ENCODE results near the gene FNIP1. TPM values are rescaled to one million over a fixed set of nuclear protein-coding genes. Genes with fewer than 3 reads are reported as not detected.

Gene FNIP1
- total RNA-seq, 6 experiments from 2014 or later = 14.2 to 25.2 (median 20.9) TPM

DNA sequence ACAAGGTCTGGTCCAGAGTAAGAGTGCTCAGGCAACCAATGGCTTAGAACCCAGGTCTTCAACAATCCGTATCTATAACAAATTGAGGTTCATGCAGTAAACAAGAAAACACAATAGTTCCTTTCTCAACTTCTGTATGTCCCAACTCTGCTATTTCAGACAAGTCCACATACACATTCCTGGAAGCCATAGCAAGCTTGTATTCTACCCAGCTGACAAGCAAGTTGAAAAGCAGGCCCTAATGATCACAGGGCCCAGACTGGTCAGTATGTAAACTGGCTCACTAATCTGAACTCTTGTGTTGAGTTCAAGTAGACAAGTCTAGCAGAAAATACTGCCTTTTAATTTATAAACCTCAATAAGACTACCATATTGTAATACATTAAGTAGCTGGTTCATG is 26.9 kb downstream of the FNIP1 start:
- Histone ChIP-seq H3K4me1 (peaks cover 0 to 5% (median 0%) of the 10 kb centered on the region in 4 donors), H3K27ac (no peak overlapping the region), H3K27me3 (no peaks in the 10 kb centered on the region), H3K36me3 (no peaks in the 10 kb centered on the region), H3K4me3 (no peak overlapping the region), H3K9me3 (no peaks in the 10 kb centered on the region)
- TF ChIP-seq POLR2A (IDR thresholded peaks at IDR 0.05) = no peak
- WGBS (ENCODE audit: insufficient coverage, low coverage, low lambda C conversion rate, missing lambda C conversion rate) = 67% methylated on average over 1 of the region's 1 CpG
- DNase-seq (no peak), ATAC-seq (peak in 1 of 4 donors; percentile 30)
- intact Hi-C loops (cut with DNase I) = no loop called here

DNA sequence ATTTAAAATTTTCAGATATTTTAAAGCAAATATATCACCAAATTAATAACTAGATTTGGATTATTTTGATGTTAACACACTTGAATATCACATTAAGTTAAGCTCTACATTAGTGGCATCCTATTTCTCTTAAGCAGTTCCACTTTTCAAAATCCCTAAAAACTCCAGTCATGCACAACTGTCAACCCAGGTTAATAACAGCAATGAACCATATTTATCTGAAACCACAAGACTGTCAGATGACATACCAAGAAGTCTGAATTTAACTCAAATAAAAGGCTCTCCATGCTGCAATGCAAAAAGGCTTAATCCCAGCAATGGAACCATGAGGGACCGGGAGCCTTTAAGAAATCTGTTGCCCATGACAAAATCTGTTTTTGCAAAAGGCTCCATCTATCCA is 27.5 kb downstream of the FNIP1 start:
- H3K36me3 ChIP-seq = no peaks in the 10 kb centered on the region
- no peak overlapping the region for H3K4me3 ChIP-seq
- H3K27ac ChIP-seq = no peak overlapping the region
- WGBS (ENCODE audit: insufficient coverage, low coverage, low lambda C conversion rate, missing lambda C conversion rate) = 67% methylated on average over 1 of the region's 1 CpG
- ATAC-seq = no peak
- no peak for DNase-seq
- H3K27me3 ChIP-seq = no peaks in the 10 kb centered on the region
- no peaks in the 10 kb centered on the region for H3K9me3 ChIP-seq
- TF ChIP-seq, protein P1, sequence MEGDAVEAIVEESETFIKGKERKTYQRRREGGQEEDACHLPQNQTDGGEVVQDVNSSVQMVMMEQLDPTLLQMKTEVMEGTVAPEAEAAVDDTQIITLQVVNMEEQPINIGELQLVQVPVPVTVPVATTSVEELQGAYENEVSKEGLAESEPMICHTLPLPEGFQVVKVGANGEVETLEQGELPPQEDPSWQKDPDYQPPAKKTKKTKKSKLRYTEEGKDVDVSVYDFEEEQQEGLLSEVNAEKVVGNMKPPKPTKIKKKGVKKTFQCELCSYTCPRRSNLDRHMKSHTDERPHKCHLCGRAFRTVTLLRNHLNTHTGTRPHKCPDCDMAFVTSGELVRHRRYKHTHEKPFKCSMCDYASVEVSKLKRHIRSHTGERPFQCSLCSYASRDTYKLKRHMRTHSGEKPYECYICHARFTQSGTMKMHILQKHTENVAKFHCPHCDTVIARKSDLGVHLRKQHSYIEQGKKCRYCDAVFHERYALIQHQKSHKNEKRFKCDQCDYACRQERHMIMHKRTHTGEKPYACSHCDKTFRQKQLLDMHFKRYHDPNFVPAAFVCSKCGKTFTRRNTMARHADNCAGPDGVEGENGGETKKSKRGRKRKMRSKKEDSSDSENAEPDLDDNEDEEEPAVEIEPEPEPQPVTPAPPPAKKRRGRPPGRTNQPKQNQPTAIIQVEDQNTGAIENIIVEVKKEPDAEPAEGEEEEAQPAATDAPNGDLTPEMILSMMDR (IDR thresholded peaks at IDR 0.05) = no peak
- TF ChIP-seq POLR2A (IDR thresholded peaks at IDR 0.05) = no peak
- intact Hi-C loops (cut with DNase I) = no loop called here
- H3K4me1 ChIP-seq = peaks cover 0 to 5% (median 0%) of the 10 kb centered on the region in 4 donors

DNA sequence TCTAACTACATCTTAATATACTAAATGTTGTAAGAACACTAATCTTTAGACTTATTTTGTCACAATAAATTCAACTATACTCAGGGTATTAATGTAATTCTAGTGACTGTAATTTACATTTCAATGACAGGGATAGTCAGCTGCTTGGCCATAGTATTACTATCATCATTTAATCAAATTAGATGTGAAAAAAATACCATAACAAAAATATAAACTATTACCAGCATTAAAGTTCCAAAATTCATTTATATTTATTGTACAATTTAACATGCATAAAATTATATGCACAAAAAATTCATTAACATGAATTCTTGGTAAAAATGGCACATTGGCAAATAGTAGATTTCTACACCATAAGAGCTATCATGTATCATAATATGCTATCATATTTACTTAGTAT is 28.9 kb downstream of the FNIP1 start:
- ATAC-seq = no peak
- Histone ChIP-seq H3K4me3 (no peak overlapping the region), H3K27me3 (no peaks in the 10 kb centered on the region), H3K27ac (no peak overlapping the region), H3K36me3 (no peaks in the 10 kb centered on the region), H3K4me1 (peaks cover 0 to 5% (median 0%) of the 10 kb centered on the region in 4 donors), H3K9me3 (no peaks in the 10 kb centered on the region)
- DNase-seq = no peak
- TF ChIP-seq, protein P1 (IDR thresholded peaks at IDR 0.05) = no peak
- no peak for TF ChIP-seq POLR2A (IDR thresholded peaks at IDR 0.05)
- intact Hi-C loops (cut with DNase I) = no loop called here

DNA sequence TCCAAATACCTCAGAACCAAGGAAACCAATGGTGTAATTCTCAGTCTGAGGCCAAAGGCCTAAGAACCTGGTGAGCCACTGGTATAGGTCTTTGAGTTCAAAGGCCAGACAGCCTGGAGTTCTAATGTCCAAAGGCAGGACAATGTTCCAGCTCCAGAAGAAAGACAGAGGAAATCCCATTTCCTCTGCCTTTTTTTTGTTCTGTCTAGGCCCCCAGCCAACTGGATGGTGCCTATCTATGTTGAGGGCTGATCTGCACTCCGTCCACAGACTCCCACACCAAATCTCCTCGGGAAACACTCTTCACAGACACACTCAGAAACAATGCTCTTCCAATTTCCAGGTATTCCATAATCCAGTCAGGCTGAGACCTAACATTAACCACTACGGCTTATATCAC is 30.1 kb downstream of the FNIP1 start:
- no peak for DNase-seq
- no peak for TF ChIP-seq POLR2A (IDR thresholded peaks at IDR 0.05)
- TF ChIP-seq, protein P1 (IDR thresholded peaks at IDR 0.05) = no peak
- Histone ChIP-seq H3K4me3 (no peak overlapping the region), H3K27me3 (no peaks in the 10 kb centered on the region), H3K4me1 (peaks cover 0 to 7% (median 0%) of the 10 kb centered on the region in 4 donors), H3K36me3 (no peaks in the 10 kb centered on the region), H3K9me3 (no peaks in the 10 kb centered on the region), H3K27ac (no peak overlapping the region)
- 80% methylated on average over 3 of the region's 3 CpGs for WGBS (ENCODE audit: insufficient coverage, low coverage, low lambda C conversion rate, missing lambda C conversion rate)
- ATAC-seq = peak; percentile 46 to 51 (median 48)
- intact Hi-C loops (cut with DNase I) = no loop called here

DNA sequence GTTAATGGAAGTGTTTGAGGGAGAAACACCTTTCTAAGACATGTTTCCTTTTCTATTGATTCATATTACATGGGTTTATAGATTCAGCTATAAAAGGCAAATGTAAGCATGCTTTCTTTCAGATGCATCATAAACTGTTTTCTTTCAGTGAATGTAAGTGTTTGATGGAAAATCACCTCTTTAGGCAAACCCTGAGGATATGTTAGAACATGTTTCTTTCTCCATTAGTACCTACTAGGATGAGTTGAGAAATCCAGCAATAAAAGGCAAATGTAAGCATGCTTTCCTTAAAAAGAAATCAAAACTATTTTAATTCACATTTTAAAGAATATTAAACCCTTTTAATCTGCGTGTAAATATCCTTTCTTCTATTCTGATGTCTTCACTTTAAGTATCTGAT is 31.6 kb downstream of the FNIP1 start:
- TF ChIP-seq, protein P1 (IDR thresholded peaks at IDR 0.05) = no peak
- no peak for TF ChIP-seq POLR2A (IDR thresholded peaks at IDR 0.05)
- peaks cover 0 to 14% (median 0%) of the 10 kb centered on the region in 4 donors for H3K4me1 ChIP-seq

More for the DNA sequence above, 31.6 kb downstream of the FNIP1 start:
- no peaks in the 10 kb centered on the region for H3K27me3 ChIP-seq
- WGBS (ENCODE audit: insufficient coverage, low coverage, low lambda C conversion rate, missing lambda C conversion rate) = 82% methylated on average over 1 of the region's 1 CpG
- H3K27ac ChIP-seq = no peak overlapping the region
- DNase-seq (no peak), ATAC-seq (no peak)
- intact Hi-C loops (cut with DNase I) = no loop called here
- no peaks in the 10 kb centered on the region for H3K36me3 ChIP-seq
- H3K9me3 ChIP-seq = no peaks in the 10 kb centered on the region
- H3K4me3 ChIP-seq = no peak overlapping the region
